ENCODE data around the gene MAPK10. TPM values are rescaled to one million over a fixed set of nuclear protein-coding genes. Genes with fewer than 3 reads are reported as not detected.

MAPK10 gene
- total RNA-seq, 1 experiment from 2014 or later, result 5.2 TPM

- ChIA-PET POLR2A (no interaction called here), CTCF (interaction anchor here (0.7 to 2.1 kb wide), 4 partner anchors 9 to 159 kb away, joined by 3 to 13 read pairs (median 3); no protein-coding TSS in a partner anchor)
- DNase-seq (ENCODE audit: low spot score), result no peak
- peak overlapping the region; percentile 42 for H3K27ac Mint-ChIP-seq
- no peak overlapping the region for H3K4me3 Mint-ChIP-seq
- no peaks in the 10 kb centered on the region for H3K36me3 Mint-ChIP-seq
- peak; percentile 73 for ATAC-seq
- H3K4me1 Mint-ChIP-seq, result peaks cover 42% of the 10 kb centered on the region
- no peaks in the 10 kb centered on the region for H3K9me3 Mint-ChIP-seq
- H3K27me3 Mint-ChIP-seq (ENCODE audit: low read depth), result no peaks in the 10 kb centered on the region
- TF ChIP-seq, protein P1, sequence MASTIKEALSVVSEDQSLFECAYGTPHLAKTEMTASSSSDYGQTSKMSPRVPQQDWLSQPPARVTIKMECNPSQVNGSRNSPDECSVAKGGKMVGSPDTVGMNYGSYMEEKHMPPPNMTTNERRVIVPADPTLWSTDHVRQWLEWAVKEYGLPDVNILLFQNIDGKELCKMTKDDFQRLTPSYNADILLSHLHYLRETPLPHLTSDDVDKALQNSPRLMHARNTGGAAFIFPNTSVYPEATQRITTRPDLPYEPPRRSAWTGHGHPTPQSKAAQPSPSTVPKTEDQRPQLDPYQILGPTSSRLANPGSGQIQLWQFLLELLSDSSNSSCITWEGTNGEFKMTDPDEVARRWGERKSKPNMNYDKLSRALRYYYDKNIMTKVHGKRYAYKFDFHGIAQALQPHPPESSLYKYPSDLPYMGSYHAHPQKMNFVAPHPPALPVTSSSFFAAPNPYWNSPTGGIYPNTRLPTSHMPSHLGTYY (CRISPR knock-in tag; IDR thresholded peaks at IDR 0.05), result no peak
- TF ChIP-seq ZNF121 (CRISPR knock-in tag; IDR thresholded peaks at IDR 0.05) (no peak), PREB (CRISPR knock-in tag; IDR thresholded peaks at IDR 0.05; ENCODE audit: borderline replicate concordance) (no peak), SP1 (CRISPR knock-in tag; conservative IDR thresholded peaks at IDR 0.05) (no peak), ZNF671 (CRISPR knock-in tag; IDR thresholded peaks at IDR 0.05) (no peak), JAZF1 (CRISPR knock-in tag; IDR thresholded peaks at IDR 0.05) (no peak), E2F5 (CRISPR knock-in tag; IDR thresholded peaks at IDR 0.05) (no peak), NR1H2 (CRISPR knock-in tag; IDR thresholded peaks at IDR 0.05) (no peak)
- TF ChIP-seq, protein P2, sequence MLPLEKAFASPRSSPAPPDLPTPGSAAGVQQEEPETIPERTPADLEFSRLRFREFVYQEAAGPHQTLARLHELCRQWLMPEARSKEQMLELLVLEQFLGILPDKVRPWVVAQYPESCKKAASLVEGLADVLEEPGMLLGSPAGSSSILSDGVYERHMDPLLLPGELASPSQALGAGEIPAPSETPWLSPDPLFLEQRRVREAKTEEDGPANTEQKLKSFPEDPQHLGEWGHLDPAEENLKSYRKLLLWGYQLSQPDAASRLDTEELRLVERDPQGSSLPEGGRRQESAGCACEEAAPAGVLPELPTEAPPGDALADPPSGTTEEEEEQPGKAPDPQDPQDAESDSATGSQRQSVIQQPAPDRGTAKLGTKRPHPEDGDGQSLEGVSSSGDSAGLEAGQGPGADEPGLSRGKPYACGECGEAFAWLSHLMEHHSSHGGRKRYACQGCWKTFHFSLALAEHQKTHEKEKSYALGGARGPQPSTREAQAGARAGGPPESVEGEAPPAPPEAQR (CRISPR knock-in tag; IDR thresholded peaks at IDR 0.05), result no peak
- TF ChIP-seq, protein P3, sequence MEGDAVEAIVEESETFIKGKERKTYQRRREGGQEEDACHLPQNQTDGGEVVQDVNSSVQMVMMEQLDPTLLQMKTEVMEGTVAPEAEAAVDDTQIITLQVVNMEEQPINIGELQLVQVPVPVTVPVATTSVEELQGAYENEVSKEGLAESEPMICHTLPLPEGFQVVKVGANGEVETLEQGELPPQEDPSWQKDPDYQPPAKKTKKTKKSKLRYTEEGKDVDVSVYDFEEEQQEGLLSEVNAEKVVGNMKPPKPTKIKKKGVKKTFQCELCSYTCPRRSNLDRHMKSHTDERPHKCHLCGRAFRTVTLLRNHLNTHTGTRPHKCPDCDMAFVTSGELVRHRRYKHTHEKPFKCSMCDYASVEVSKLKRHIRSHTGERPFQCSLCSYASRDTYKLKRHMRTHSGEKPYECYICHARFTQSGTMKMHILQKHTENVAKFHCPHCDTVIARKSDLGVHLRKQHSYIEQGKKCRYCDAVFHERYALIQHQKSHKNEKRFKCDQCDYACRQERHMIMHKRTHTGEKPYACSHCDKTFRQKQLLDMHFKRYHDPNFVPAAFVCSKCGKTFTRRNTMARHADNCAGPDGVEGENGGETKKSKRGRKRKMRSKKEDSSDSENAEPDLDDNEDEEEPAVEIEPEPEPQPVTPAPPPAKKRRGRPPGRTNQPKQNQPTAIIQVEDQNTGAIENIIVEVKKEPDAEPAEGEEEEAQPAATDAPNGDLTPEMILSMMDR (IDR thresholded peaks at IDR 0.05), result no peak
Observed at GRCh38 chr4:85955620-85956292, 404.1 kb downstream of the MAPK10 start.

DNA sequence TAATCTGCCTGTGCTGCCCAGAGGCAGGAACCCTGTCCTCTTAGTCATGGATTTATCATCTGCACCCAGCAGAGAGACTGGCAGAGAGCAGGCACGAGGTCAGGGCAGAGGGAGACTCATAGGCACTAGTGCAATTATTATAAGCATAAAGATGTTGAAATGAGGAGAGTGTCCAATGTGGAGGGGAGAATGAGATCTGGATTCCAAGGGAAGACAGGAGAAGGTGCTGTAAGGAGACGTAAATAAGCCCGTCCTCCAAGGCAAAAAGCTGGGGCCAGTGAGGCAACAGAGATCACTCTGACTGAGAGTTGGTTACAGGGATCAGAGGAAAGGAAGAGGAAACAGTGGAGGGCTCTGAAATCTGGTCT, 406.2 kb downstream of the MAPK10 start:
- Mint-ChIP-seq H3K27me3 (ENCODE audit: low read depth) (no peaks in the 10 kb centered on the region), H3K36me3 (no peaks in the 10 kb centered on the region), H3K9me3 (no peaks in the 10 kb centered on the region), H3K4me1 (peaks cover 42% of the 10 kb centered on the region), H3K4me3 (no peak overlapping the region), H3K27ac (peak overlapping the region; percentile 86)
- DNase-seq (ENCODE audit: low spot score), result no peak
- peak; percentile 62 for ATAC-seq
- ChIA-PET POLR2A (interaction anchor here (1.2 kb wide), 1 partner anchor 11 kb away, joined by 3 read pairs; no protein-coding TSS in a partner anchor), CTCF (interaction anchor here (0.9 to 1.4 kb wide), 2 partner anchors 157 to 206 kb away, joined by 3 to 7 read pairs; no protein-coding TSS in a partner anchor)
- TF ChIP-seq, protein P2 (CRISPR knock-in tag; IDR thresholded peaks at IDR 0.05), result no peak
- TF ChIP-seq ATF3 (CRISPR knock-in tag; conservative IDR thresholded peaks at IDR 0.05) (no peak), HMGA2 (CRISPR knock-in tag; IDR thresholded peaks at IDR 0.05) (no peak), OVOL2 (CRISPR knock-in tag; IDR thresholded peaks at IDR 0.05; ENCODE audit: borderline replicate concordance) (no peak), NFYB (CRISPR knock-in tag; conservative IDR thresholded peaks at IDR 0.05; ENCODE audit: low read depth) (no peak), RELA (CRISPR knock-in tag; IDR thresholded peaks at IDR 0.05; ENCODE audit: borderline replicate concordance) (no peak), CREM (CRISPR knock-in tag; IDR thresholded peaks at IDR 0.05) (no peak), ZBTB43 (CRISPR knock-in tag; IDR thresholded peaks at IDR 0.05) (no peak), ZNF423 (CRISPR knock-in tag; IDR thresholded peaks at IDR 0.05) (no peak)

All from WTC11 (cell line).